Neural progenitor cell (in vitro differentiated cells): ENCODE measurements around the gene RFFL.

Experiments used
- EZH2 ChIP-seq: fragments of 200-600 bp; sonication (generic); IDR thresholded peaks from 2 replicates; pipeline ENCODE4 v1.6.1; 2017; ENCODE audit warnings: antibody characterized with exemption, mild to moderate bottlenecking, moderate library complexity
- EZH2phosphoT487 ChIP-seq: fragments of 200-600 bp; sonication (generic); IDR thresholded peaks from 2 replicates; pipeline ENCODE4 v1.6.1; 2017; ENCODE audit warnings: antibody characterized with exemption
- TF ChIP-seq, protein P1 (sequence below): fragments of 200-600 bp; sonication (generic); IDR thresholded peaks from 2 replicates; pipeline ENCODE4 v1.5.1; 2017; ENCODE audit warnings: antibody characterized with exemption, mild to moderate bottlenecking

DNA sequence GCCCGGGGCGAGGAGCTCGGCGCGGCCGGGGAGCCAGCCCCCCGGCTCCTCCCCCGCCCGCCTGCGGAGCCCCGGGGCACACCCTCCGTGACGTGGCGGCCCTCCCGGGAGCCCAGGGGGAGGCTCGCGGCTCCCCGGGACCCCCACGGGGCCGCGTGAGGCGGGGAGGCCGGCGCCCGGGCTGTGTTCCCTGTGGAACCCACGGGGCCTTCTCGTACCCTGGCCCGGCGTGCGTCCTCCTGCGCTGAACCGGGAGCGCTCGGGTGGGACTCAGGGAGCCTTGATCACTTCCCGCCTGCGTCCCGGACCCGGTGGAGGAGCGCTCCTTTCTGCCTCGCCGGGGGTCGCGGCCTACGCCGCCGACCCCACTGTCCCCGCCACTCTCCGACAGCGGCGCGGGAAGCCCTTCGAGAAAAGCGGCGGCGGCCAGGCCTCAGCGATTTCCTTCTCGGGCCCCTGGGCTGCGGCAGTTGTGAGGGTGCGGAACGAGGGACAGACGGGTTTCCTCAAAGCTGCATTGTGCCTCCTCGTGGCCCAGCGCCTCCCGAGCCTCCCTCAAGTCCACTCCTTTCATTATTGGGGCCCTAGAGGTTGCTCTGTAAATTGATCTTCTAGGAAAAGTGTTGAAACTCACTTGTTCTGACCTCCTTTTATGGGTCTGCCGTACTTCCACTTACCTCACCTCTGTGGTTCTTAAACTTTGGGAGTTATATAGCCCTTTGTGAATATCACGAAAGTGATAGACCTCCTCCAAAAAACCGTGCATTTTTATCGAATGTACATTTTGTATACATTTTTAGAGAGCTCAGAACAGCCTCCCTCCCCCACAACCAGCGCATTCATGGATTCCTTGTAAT, 82.6 kb downstream of the RFFL start:
- TF ChIP-seq, protein P1, sequence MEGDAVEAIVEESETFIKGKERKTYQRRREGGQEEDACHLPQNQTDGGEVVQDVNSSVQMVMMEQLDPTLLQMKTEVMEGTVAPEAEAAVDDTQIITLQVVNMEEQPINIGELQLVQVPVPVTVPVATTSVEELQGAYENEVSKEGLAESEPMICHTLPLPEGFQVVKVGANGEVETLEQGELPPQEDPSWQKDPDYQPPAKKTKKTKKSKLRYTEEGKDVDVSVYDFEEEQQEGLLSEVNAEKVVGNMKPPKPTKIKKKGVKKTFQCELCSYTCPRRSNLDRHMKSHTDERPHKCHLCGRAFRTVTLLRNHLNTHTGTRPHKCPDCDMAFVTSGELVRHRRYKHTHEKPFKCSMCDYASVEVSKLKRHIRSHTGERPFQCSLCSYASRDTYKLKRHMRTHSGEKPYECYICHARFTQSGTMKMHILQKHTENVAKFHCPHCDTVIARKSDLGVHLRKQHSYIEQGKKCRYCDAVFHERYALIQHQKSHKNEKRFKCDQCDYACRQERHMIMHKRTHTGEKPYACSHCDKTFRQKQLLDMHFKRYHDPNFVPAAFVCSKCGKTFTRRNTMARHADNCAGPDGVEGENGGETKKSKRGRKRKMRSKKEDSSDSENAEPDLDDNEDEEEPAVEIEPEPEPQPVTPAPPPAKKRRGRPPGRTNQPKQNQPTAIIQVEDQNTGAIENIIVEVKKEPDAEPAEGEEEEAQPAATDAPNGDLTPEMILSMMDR, result peak; percentile 49
- TF ChIP-seq EZH2phosphoT487, result no peak
- TF ChIP-seq EZH2, result no peak
